Loucy (cell line): ENCODE results near the gene OPN3.

ENCODE experiments used
- CTCF ChIP-seq: fragments of 200-600 bp; sonication (generic); conservative IDR thresholded peaks from 2 replicates; pipeline ENCODE4 v1.5.1; 2014; ENCODE audit warnings: mild to moderate bottlenecking, antibody characterized with exemption, low read length
- EZH2phosphoT487 ChIP-seq: fragments of 200-600 bp; IDR thresholded peaks from 2 replicates; pipeline ENCODE4 v1.6.1; 2018; ENCODE audit warnings: antibody characterized with exemption, mild to moderate bottlenecking, moderate library complexity, borderline replicate concordance

- TF ChIP-seq CTCF, result no peak
- TF ChIP-seq EZH2phosphoT487, result no peak
These were observed 32.7 kb downstream of the OPN3 start for GRCh38 chr1:241607497-241607896.
